Hematopoietic multipotent progenitor cell treated with erythropoietin and hydrocortisone succinate and interleukin-3 and kit ligand, for 15 days (in vitro differentiated cells): ENCODE measurements around the gene COL4A4.
"Not testable (repeated sequence)": the region's sequence is repeated elsewhere in the genome, so short reads cannot be mapped to it uniquely, and the experiment has no call there.

Source experiments
- DNase-seq: peaks from one replicate; pipeline ENCODE4 v3.0.0-alpha.2; 2015; ENCODE audit warnings: low spot score

Gene COL4A4

GRCh38 chr2:227163998-227164762 lies at the start of gene COL4A4, which contains the start of gene COL4A3:
Gene COL4A4 (minus strand): TSS chr2:227164205. CDS start chr2:227147483, 16,722 bp downstream.
Gene COL4A3 (plus strand): TSS chr2:227164624. CDS start chr2:227164727, 103 bp downstream.
- no peak for DNase-seq

GRCh38 chr2:227207573-227207972 lies 43.6 kb upstream of the COL4A4 start:
- DNase-seq, result no peak

- no peak for DNase-seq
These were observed 42.4 kb upstream of the COL4A4 start for GRCh38 chr2:227206406-227206805.

GRCh38 chr2:227205701-227206100 lies 41.7 kb upstream of the COL4A4 start:
- no peak for DNase-seq

- no peak for DNase-seq
These were observed 40.4 kb upstream of the COL4A4 start for GRCh38 chr2:227204452-227204851.

GRCh38 chr2:227201771-227202170 lies 37.8 kb upstream of the COL4A4 start:
- DNase-seq, result no peak

- no peak for DNase-seq
These were observed 34.9 kb upstream of the COL4A4 start for GRCh38 chr2:227198866-227199265.

GRCh38 chr2:227194219-227194618 lies 30.2 kb upstream of the COL4A4 start:
- no peak for DNase-seq

GRCh38 chr2:227192491-227192890 lies 28.5 kb upstream of the COL4A4 start:
- no peak for DNase-seq

- no peak for DNase-seq
These were observed 27.4 kb upstream of the COL4A4 start for GRCh38 chr2:227191367-227191766.

GRCh38 chr2:227188292-227188691 lies 24.3 kb upstream of the COL4A4 start:
- no peak for DNase-seq

- no peak for DNase-seq
These were observed 22.7 kb upstream of the COL4A4 start for GRCh38 chr2:227186751-227187150.

GRCh38 chr2:227185615-227186232 lies 21.7 kb upstream of the COL4A4 start:
- DNase-seq, result no peak

GRCh38 chr2:227183657-227184367 lies 19.8 kb upstream of the COL4A4 start:
- no peak for DNase-seq

- DNase-seq, result no peak
These were observed 18.8 kb upstream of the COL4A4 start for GRCh38 chr2:227182765-227183164.

GRCh38 chr2:227180770-227181169 lies 16.8 kb upstream of the COL4A4 start:
- DNase-seq, result no peak

GRCh38 chr2:227179988-227180685 lies 16.1 kb upstream of the COL4A4 start:
- no peak for DNase-seq

GRCh38 chr2:227177592-227178336 lies 13.8 kb upstream of the COL4A4 start:
- DNase-seq, result no peak

GRCh38 chr2:227171779-227172178 lies 7.8 kb upstream of the COL4A4 start:
- not testable (repeated sequence) for DNase-seq

- no peak for DNase-seq
These were observed 822 bp upstream of the COL4A4 start for GRCh38 chr2:227164763-227165291.

GRCh38 chr2:227163485-227163997 lies 464 bp downstream of the COL4A4 start:
- no peak for DNase-seq
